VCaP (cell line): ENCODE results near the gene LINGO1.

Experiments used
- H3K27ac ChIP-seq: fragments of 450-650 bp; 2 replicates; pipeline ENCODE4 v1.5.1; 2017
- CTCF ChIP-seq: fragments of 450-650 bp; conservative IDR thresholded peaks from 2 replicates; pipeline ENCODE4 v1.5.1; 2017; ENCODE audit warnings: mild to moderate bottlenecking, moderate library complexity

LINGO1 gene

DNA sequence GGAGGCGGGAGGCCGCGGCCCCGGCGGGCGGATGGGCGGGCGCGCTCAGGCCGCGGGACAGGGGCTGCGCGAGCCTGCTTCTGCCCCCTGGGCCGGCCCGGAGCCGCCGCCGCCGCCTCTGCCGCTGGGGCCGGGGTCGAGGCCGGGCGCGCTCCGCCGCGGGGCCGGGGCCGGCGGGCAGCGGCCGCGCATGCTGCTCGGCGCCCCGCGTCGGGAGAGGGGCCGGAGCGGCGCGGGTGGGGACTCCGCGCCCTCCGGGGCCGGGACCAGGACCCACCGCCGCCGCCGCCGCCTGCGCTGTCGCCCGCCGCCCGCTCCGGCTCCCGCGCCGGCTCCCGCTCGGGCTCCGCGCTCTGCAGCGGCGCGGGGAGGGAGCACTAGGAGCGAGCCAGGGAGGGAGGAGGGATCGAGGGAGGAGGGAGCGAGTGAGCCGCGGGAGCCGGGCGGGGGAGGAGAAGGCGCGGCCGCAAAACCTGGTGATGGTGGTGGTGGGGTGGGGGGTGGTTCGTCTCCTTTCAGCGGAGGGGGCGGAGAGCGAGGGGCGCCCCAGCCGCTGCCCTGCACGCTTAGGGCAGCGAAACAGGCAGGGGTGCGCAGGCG lies at the start of gene LINGO1:
Gene LINGO1, minus strand, starts transcription at position 379 of the 600 bp plus-strand sequence. CDS start 597 bp downstream, outside the sequence.
- no peak for TF ChIP-seq CTCF
- peak within 1 kb of the TSS; percentile 87 for H3K27ac ChIP-seq

DNA sequence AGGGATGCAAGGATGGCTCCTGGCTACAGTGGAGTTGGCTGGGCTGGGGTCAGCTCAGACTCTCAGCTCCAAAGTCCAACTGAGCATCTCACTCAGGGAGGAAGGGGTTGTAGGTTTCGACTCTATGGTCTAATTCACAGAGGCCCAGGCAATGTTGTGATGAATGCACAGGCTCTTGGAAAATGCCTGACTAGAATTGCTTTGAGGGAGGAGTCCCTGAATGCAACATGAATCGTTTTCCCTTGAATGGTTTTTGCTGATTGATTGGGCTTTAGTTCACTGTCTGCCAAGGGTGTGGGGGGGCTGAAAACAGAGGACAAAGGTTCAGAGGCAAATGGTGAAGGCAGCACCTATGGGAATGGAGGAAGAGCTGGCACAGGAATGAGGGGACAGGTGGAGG lies 48.6 kb upstream of the LINGO1 start:
- no peak for TF ChIP-seq CTCF
- H3K27ac ChIP-seq, result no peak overlapping the region

GRCh38 chr15:77676569-77677375 lies 44.1 kb upstream of the LINGO1 start:
- TF ChIP-seq CTCF, result no peak
- no peak overlapping the region for H3K27ac ChIP-seq

DNA sequence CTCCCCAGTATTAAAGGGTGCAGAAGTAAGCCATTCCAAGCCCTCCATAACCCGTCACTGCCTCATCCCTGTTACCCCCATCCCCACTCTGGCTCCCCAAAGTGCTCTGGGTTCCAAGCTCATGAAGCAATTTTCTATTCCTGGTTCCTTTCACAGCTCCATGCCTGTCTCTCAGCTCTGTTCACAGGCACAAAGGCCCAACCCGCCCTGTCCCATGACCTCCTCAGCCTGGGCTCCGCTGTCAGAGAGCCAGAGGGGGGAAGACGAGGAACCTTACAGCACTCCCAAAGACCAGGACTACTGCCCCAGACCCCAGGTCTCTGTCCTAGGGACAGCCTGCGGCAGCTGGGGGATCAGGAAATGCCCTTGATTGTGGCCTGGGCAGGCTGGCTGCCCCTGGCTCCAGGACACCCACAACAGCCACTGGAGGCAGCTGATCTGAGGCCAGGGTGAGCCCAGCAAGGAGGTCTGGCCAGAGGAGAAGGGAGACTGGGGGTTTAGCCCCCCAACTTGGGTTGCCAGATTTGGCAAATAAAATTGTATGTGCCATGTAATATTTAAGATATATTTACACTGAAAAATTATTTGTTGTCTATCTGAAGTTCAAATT lies 43.2 kb upstream of the LINGO1 start:
- no peak overlapping the region for H3K27ac ChIP-seq
- no peak for TF ChIP-seq CTCF

GRCh38 chr15:77674327-77674726 lies 41.6 kb upstream of the LINGO1 start:
- H3K27ac ChIP-seq, result no peak overlapping the region
- TF ChIP-seq CTCF, result no peak

DNA sequence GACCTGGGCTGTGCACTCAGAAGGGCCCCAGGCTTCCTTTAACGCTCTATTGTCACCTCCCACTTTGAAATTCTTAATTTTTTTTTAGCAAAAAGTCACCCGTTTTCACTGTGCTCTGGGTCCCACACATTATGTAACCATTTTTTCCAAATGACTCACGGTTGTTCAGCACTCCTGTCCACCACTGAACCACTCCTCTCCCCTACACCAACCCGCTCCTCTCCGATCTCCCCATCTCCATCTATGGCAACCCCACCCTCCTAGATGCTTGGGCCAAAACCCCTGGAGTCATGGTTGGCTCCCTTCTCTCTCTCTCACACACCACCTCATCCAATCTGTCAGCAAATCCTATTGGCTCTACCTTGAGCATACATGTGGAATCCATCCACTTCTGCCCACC lies 41.2 kb upstream of the LINGO1 start:
- TF ChIP-seq CTCF, result no peak
- no peak overlapping the region for H3K27ac ChIP-seq

- H3K27ac ChIP-seq, result no peak overlapping the region
- TF ChIP-seq CTCF, result no peak
Observed at GRCh38 chr15:77672135-77672534, 39.4 kb upstream of the LINGO1 start.
